NCI-H146 treated with DMSO at 0.1 percent for 48 hours (cell line): Measurements from ENCODE around the gene CCZ1.
"Not testable (repeated sequence)": the region's sequence is repeated elsewhere in the genome, so short reads cannot be mapped to it uniquely, and the experiment has no call there.

Experiments
- DNase-seq: peaks from one replicate; lab custom pipeline; 2025; ENCODE audit not compliant: unreplicated experiment; lab: John Stamatoyannopoulos, UW

CCZ1 gene

DNA sequence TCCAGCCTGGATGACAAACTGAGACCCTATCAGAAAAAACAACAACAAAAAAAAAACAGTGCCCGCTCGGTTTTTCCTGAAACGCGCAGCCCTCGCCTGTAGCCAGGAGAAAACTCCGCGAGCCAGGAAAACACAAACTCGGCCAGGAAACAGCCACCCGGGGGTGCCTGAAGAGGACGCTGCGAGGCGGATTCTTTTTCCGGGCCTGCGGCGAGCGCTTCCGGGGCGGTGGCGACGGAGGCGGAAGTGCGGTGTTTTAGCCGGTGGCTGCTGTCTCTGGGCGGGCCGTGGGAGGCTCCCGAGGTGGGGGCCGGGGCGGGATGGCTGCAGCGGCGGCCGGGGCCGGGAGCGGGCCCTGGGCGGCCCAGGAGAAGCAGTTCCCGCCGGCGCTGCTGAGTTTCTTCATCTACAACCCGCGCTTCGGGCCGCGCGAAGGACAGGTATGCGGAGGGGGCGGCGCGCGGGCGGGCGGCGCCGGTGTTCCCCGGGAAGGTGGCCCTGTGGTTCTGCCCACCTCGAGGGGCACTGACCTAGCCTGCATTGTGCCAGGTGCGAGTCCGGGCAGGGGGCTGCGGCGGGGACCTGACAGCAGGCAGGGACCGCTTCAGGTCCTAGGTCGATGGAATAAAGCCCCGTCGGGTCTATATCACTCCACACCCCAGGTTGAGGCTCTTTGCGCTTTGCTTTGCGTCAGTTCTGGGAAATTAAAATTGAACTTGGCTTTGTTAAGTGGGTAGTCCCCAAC lies at the start of gene CCZ1:
Gene CCZ1, plus strand, starts transcription at position 254 of the 745 bp plus-strand sequence. Its CDS starts 67 bp downstream, at position 321.
- DNase-seq = peak; percentile 9

DNA sequence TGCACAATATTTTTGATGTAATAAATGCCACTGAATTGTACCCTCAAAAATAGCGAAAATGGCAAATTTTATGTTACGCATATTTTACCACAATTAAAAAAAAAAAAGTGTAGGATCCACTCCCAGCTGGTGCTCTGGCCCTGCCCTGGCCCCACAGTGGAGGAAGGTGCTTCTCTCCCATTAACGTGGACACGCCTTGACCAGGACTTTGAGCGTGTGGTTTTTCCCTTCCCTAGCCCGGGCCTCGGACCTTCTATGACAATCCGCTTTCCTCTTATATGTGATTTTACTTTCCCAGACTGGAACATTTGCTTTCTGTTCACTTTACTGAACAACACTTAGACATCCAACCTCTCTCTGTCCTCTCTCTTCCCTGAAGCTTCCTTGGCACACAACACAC lies 47.6 kb upstream of the CCZ1 start:
- no peak for DNase-seq

DNA sequence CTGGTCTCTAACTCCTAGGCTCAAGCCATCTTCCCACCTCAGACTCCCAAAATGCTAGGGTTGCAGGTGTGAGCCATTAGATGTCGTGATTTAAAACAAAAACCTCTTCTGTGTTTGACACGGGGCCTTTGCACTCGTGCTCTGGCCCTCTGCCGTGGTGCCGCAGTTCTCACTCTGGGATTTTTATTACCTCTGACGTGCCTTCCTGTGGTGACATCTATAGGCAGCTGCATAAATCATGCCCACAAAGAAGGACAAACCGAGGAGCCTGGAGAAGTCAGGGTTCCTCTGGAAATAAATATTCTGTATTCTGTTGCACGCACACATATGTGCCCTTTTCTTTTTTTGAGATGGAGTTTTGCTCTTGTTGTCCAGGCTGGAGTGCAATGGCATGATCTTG lies 43.8 kb upstream of the CCZ1 start:
- DNase-seq = no peak

DNA sequence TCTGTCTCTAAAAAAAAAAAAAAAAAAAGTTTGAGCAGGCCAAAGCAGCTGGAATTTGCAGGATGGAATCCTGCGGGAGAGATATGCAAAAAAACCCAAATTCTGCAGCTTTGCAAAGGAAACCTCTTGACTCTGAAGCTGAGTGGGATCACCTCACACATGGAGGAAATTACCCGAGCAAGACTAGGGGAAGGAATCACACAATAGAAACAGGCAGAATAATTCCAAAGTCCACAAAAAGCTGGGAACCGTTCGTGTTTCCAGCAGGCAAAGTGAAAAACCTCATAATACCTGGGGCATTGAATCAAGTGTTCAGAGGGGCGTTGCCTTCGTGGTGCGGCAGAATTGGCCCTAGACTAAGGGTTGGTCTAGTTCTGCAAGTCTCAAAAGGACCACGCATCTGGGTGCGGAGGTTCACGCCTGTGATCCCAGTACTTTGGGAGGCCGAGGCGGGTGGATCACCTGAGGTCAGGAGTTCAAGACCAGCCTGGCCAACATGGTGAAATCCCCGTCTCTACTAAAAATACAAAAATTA lies 41.4 kb upstream of the CCZ1 start:
- not testable (repeated sequence) for DNase-seq

DNA sequence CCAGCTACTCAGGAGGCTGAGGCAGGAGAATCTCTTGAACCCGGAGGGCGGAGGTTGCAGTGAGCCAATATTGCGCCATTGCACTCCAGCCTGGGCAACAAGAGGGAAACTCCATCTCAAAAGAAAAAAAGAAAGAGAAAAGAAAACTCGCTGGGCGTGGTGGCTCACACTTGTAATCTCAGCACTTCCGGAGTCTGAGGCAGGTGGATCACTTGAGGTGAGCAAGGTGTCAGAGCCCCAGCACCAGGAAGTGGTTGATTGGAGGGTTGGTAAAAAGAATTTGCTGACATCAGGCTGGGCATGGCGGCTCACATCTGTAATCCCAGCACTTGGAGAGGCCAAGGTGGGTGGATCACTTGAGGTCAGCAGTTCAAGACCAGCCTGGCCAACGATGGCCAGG lies 40.0 kb upstream of the CCZ1 start:
- DNase-seq = not testable (repeated sequence)

DNA sequence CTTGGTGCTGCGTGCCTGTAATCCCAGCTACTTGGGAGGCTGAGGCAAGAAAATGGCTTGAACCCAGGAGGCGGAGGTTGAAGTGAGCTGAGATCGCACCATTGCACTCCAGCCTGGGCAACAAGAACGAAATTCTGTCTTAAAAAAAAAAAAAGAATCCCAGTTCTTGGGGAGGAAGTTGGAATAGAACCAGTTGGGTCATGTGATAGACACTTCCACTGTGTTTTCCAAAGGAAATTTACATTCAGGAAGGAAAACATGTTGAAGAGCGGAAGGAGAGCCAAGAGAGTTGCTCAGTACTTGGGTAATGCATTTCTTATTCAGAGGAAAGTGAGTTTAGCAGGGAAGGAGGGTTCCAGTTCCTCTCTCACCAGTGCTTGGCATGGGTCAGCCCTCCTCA lies 37.3 kb upstream of the CCZ1 start:
- not testable (repeated sequence) for DNase-seq

DNA sequence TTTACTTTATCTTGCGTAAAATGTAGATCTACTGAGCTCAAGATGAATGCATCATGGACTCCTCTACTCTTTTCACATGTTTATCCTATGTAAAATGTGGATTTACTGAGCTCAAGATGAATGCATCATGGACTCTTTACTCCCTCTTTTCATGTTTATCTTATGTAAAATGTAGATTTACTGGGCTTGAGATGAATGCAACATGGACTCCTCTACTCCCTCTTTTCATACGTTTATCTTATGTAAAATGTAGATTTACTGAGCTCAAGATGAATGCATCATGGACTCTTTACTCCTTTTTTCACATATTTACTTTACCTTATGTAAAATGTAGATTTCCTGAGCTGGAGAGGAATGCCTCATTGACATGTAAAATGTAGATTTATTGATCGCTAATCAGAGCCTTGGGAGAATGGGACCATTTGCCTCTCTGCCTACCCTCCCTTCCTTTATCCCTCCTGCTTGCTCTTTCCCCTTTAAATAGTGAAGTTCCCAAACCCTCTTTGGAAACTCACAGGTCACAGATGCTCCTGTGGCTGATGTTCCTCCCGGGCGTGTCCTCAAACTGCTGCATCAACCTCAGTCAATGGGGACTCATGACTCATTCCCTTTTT lies 35.7 kb upstream of the CCZ1 start:
- DNase-seq = not testable (repeated sequence)

DNA sequence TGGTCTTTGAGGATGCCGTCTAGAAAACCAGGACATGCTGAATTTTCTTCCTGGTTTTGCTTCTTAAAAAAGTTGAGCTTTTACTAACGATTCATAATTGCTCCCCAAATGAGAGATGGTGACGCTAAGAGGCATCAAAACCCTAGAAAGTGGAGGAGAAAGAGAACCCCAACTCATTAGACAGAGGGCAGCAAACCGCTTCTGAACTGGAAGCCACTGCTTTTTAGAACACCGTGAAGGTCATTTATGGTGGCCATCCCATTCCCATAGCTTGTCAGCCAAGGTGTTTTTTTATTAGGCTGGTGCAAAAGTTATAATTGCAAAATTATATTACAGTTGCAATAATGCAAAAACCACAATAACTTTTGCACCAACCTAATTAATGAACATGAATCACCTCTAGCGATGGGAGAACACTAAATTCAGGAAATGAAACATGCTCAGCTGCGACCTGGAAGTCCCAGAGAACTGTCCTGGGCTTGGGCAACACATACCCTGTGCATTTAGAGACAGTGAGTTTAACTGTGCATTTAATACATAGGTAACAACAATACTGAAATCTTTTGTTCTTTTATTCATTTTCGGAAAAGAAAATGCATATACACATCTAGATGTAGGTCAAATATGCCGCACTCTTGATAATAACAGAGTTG lies 33.1 kb upstream of the CCZ1 start:
- not testable (repeated sequence) for DNase-seq

DNA sequence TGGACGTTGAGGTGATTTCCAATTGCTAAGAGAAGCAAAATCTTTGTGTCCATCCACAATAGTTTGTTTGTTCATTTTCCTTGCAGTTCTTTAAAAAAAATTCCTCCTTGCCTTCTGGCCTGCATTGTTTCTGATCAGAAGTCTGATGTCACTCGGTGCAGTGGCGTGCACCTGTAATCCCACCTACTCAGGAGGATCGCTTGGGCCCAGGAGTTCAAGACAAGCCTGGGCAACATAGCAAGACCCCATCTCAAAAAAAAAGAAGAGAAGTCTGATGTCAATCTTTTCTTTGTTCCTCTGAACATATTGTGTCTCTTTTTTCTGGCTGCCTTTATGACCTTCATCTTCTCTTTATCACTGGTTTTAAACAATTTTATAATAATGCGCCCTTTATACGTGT lies 31.5 kb upstream of the CCZ1 start:
- no peak for DNase-seq

DNA sequence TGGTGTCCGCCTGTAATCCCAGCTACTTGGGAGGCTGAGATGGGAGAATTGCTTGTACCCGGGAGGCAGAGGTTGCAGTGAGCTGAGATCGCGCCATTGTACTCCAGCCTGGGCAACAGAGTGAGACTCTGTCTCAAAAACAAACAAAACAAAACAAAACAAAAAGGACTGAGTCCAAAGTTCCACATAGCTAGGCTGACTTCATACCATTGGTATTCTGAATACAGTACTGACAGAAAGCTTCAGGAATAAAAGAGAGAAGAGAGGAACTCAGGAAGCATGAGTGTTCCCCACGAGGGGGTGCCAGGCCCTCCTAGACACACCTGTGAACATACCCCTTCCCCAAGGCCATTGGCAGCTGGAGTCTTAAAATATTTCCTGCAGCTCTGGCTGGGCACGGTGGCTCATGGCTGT lies 29.6 kb upstream of the CCZ1 start:
- DNase-seq = not testable (repeated sequence)

DNA sequence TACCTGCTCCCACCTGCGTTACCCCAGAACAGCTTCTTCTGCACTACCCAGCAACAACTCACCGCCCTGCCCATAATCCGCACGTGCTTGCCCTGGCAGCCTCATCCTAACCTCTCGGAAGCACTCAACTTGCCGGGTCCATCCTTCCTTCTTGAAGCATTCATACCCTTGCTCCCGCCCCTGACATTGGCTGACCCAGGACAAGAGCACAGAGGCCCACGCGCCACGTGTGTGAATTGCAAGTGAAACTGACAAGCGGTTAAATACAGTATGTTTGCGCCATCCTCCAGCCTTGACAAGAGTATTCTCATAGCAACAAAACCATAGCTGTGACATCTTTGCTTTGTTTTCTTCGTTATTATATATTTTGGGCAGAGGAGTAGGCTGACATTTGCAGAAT lies 28.8 kb upstream of the CCZ1 start:
- DNase-seq = no peak

DNA sequence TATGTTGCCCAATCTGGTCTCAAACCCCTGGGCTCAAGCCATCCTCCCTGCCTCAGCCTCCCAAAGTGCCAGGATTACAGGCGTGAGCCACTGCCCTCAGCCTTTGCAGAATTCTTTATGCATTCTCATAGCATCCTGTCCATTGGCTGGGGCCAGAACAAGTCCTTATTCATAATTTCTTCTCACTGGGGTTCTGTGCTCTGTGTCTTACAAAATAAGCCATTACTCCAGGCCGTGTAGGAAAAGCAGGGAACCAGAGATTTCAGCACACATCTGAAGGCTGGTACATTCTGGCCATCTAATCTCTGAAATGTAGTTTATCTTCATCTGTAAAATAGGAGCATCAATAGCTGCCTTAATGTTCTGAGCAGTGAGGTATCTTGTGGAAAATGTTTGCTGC lies 28.2 kb upstream of the CCZ1 start:
- no peak for DNase-seq

DNA sequence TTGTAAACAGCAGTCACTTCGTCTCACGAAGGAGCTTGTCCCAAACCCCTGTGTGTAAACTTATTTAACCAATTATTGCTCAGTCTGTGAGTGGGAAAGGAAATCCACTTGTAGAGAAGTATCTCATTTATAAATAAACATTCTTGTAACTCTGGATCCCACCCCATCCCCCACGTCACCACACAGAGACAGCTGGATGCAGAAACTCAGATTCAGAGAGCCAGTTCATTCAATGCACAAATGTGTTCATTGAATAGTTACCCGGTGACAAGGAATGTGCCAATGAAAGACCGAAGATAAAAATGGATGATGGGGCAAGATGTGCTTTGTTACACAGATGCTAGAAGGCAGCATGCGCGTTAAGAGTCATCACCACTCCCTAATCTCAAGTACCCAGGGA lies 26.2 kb upstream of the CCZ1 start:
- DNase-seq = no peak

DNA sequence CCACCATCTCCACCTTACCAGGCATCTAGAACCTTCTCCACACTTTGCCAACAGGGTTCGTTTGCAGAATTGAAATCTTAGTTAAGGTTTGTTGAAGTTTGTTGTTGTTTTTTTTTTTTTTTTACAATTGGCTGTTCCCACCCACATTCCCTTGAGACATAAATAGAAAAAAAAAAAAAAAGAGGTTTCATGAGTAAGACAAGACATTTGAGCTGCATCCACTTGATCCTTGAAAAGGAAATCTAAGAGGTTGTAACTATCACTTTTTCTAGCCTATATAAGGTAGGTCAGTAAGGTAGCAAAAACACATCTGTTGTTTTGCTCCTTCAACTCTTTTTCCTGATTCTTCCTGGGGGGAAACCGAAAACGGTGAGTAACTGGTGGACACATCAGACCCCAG lies 18.9 kb upstream of the CCZ1 start:
- DNase-seq = not testable (repeated sequence)

DNA sequence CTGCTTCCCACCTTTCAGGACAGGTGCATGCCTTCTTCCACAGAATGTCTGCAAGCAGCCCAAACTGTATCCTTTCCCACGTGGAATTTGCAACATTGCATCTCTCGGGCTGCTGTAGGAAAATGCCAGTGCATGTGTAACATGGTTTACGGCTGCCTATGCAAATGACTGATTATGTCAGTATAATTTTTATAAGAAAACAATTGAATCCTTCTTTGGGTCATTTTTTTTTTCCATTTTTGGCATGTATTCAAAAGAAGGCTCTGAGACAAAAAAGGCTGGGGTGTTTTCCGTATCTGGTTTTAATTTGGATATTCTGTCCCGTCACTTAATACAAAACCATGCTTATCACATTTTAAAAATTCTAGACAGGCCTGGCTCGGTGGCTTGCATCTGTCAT lies 18.4 kb upstream of the CCZ1 start:
- DNase-seq = not testable (repeated sequence)

DNA sequence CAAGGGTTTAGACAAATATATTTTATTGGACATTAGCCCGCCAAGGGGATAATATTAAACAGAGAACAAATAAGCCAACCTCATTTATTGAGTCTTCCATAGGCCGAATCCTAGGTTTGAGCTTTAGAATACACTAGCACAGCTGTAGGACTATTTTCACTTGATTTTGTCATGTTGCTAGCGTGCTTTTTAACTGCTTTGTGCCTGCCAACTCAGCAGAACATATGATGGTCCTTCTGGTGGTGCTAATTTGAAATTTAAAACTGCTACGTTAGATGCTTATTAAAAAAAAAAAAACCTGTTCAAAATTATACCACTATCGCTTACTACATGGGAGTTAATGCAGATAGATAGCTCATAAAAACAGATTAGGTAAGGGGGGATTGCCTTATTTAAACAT lies 14.1 kb upstream of the CCZ1 start:
- DNase-seq = not testable (repeated sequence)

DNA sequence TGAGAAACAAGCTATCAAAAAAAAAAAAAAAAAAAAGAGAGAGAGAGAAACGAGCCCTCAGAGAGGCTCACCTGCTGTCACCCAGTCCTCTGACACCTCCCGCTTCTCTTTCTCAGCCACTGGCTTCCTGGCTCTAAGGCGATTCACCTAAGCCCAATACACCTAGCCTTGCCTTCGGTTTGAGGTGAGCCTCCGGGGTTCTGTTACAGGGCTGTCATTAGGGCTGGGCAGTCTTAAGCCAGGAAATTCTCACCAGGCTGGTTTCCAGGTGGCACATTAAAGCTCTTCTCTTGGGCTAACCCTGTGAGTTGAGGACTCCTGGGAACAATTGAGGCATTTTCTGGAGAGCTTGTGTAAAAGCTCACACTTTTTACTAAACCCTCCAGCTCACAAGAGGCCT lies 10.5 kb upstream of the CCZ1 start:
- DNase-seq = not testable (repeated sequence)

DNA sequence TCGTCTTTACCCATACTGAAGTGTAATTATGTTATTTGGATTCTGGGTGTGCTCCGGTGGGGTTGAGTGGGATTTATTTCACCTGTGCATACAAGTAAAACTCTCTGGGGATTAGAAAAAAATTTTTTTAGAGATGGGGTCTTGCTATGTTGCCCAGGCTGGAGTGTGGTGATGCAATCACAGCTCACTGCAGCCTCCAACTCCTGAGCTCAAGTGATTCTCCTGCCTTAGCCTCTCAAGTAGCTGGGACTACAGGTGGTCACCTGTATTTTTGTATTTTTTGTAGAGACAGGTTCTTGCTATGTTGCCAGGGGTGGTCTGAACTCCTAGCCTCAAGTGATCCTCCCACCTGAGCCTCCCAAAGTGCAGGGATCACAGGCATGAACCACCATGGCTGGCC lies 8.3 kb upstream of the CCZ1 start:
- DNase-seq = not testable (repeated sequence)

DNA sequence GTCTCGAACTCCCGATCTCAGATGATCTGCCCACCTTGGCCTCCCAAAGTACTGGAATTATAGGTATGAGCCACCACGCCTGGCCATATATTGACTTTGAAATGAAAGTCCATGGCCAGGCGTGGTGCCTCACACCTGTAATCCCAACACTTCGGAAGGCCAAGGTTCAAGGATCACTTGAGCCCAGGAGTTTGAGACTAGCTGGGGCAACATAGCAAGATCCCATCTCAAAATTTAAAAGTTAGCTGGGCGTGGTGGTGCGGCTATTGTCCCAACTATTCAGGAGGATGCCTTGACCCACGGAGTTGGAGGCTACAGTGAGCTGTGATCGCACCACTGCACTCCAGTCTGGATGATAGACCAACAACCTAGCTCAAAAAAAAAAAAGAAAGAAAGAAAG lies 6.0 kb upstream of the CCZ1 start:
- no peak for DNase-seq

DNA sequence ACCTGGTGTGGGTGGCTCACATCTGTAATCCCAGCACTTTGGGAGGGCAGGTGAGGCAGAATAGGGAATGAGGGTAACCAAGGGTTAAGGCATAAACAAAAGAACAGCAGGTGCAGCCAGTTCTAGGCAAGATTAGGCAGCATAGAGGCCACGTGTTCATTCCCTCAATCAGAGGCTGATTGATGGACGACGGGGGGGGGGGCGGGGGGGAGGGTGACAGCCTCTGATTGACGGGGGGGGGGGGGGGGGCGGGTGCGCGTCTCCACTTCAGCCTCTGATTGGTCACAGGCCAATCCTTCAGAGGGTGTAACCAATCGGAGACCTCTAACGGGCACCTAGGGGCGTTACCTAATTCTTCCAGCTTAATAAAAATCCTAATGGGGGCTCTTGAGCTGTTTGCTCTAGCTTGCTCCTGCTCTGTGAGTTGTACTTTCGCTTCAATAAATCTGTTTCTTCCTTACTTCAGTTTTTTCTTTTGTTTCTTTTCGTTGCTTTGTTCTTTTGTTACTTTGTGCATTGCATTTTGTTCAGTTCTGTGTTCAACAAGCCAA lies 1.1 kb upstream of the CCZ1 start:
- DNase-seq = peak; percentile 6

DNA sequence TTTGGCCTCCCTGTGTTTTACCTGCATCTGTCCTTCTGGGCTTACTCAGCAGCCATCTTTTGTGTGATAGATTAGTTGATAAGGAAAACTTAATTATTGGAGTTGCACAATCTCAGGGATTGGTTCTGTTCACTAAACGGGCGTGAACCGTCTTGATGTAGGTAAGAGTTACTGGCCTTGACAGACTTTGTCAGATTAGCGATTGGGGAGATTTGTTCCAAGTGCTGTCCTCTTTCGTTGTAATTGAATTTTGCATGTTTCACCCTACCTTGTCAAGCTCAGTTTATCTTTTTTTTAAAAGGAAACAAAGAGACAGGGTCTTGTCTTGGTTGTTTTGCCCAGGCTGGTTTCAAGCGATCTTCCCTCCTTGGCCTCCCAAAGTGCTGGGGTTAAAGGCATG lies 4.5 kb downstream of the CCZ1 start:
- not testable (repeated sequence) for DNase-seq

DNA sequence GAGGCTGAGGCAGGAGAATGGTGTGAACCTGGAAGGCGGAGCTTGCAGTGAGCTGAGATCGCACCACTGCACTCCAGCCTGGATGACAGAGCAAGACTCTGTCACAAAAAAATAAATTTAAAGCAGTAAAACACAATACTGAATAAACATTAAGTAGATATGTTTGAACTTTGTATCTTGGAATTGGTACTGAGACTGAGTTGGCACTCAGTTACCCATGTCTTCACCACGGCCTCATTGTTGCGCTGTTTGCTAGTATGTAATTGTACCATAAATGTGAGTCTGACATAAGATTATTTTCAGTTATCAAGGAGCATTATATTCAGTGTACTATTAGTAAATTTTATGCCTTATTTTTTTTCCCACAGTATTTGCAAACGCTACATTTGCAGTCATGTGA lies 6.2 kb downstream of the CCZ1 start:
- DNase-seq = not testable (repeated sequence)
